Heart left ventricle (tissue), 16 donors: ENCODE data around the gene SMG5. TPM values are rescaled to one million over a fixed set of nuclear protein-coding genes. Genes with fewer than 3 reads are reported as not detected.

Experiments used
- ATAC-seq, 4 donors: fragments of 200-7000 bp; cut with Tn5 transposase; one replicate each; pipeline ENCODE4 v1.9.1; 2020 to 2022; ENCODE audit warnings: moderate library complexity in 4 of 4, mild to moderate bottlenecking in 3 of 4, moderate number of reproducible peaks in 1 of 4
- DNase-seq, 5 donors: peaks; one replicate each; pipeline ENCODE4 v3.0.0-alpha.2; 2020
- H3K27ac ChIP-seq, 12 donors: fragments of 200-600 bp; sonication (generic) in 4 of 12; one replicate each; pipeline versions ENCODE4 v1.5.0 to v1.8.0; 2016 to 2022; ENCODE audit warnings: mild to moderate bottlenecking in 2 of 12
- H3K27me3 ChIP-seq, 9 donors: fragments of 200-600 bp; sonication (generic) in 2 of 9; one replicate each; pipeline versions ENCODE4 v1.5.1 to v1.8.0; 2016 to 2022; ENCODE audit warnings: mild to moderate bottlenecking in 3 of 9
- H3K36me3 ChIP-seq, 9 donors: fragments of 200-600 bp; sonication (generic) in 2 of 9; one replicate each; pipeline versions ENCODE4 v1.5.0 to v1.8.0; 2018 to 2022; ENCODE audit warnings: mild to moderate bottlenecking in 2 of 9
- H3K4me1 ChIP-seq, 12 donors: fragments of 200-600 bp; sonication (generic) in 4 of 12; one replicate each; pipeline versions ENCODE4 v1.5.0 to v1.8.0; 2016 to 2022; ENCODE audit warnings: mild to moderate bottlenecking in 3 of 12
- H3K4me3 ChIP-seq, 12 donors: fragments of 200-600 bp; sonication (generic) in 4 of 12; one replicate each; pipeline versions ENCODE4 v1.5.0 to v1.8.0; 2017 to 2022; ENCODE audit warnings: mild to moderate bottlenecking in 9 of 12, moderate library complexity in 4 of 12
- H3K9me3 ChIP-seq, 12 donors: fragments of 200-600 bp; sonication (generic) in 4 of 12; one replicate each; pipeline versions ENCODE4 v1.5.0 to v1.8.0; 2016 to 2022; ENCODE audit warnings: mild to moderate bottlenecking in 1 of 12
- CTCF ChIP-seq, 12 donors: fragments of 200-600 bp; sonication (generic) in 4 of 12; IDR thresholded peaks; one replicate each; pipeline versions ENCODE4 v1.5.0 to v1.8.0; 2018 to 2022; ENCODE audit warnings: antibody characterized with exemption in 12 of 12, mild to moderate bottlenecking in 5 of 12
- POLR2A ChIP-seq, 2 donors: fragments of 450-650 bp; IDR thresholded peaks; one replicate each; pipeline ENCODE4 v1.6.1; 2017; ENCODE audit warnings: antibody characterized with exemption in 2 of 2, mild to moderate bottlenecking in 2 of 2, moderate library complexity in 2 of 2
- WGBS, 4 donors: extraction: QIAGEN DNeasy Blood & Tissue Kit in 2 of 4; methylation state at CpG; one replicate each; pipeline versions ENCODE4 v1.1.5 to v1.1.7; 2013 to 2018; 5-methylcytosine and 5-hydroxymethylcytosine counted together
- intact Hi-C, 10 donors: fragments of 100-400 bp; cut with DNase I; formaldehyde crosslinking; loops; one replicate each; pipeline versions ENCODE4 v1.11.1 to v1.14.2; 2022
- polyA plus RNA-seq, 2 donors: library from polyadenylated mRNA; stranded (reverse); fragments of 200-250 nt; gene quantifications; one replicate each; pipeline ENCODE4 v1.2.3, GENCODE V29; 2013
- total RNA-seq, 9 donors: library from RNA; depleted of rRNA in 2 of 9; stranded (reverse); fragments of >200 nt in 2 of 9; fragmentation: NEBNext Ultra II Directional in 3 of 9; extraction: Animal tissue kit (Norgen Biotek cat#: 25700) in 3 of 9; gene quantifications; one replicate each; pipeline versions ENCODE4 v1.1.0 to v1.2.4, GENCODE V29; 2016 to 2023
- donor health status: ischemic (EF 13 %, LVEDD 7.1; RV severe dilation, severe dysfunction).
- donor health status: healthy with polysubstance abuse.
- donor health status: DM: no; HTN: yes; CAD: no.
- donor health status: DM: no; HTN: no; CAD: no.
- donor health status: ischemic (EF 25% LVEDD 6.9; RV normal size, moderate dysfunction).
- donor health status: ischemic (EF 25% LVEDD 5.7; RV mildly dilated, moderate dysfunction).
- donor health status: healthy.
- donor health status: DM: yes; HTN: yes; CAD: no.
- donor health status: ischemic (EF 35%, LVEDD 5.7; RV mildly dilated, moderate dysfunction).
- donor health status: nonischemic (EF 11% LVEDD 7.7; RV severe dilation, severe dysfunction).
- donor health status: DM: yes; HTN: yes; CAD: no.
- donor health status: PGD.
- donor health status: ischemic (EF 29% LVEDD 5.4; RV normal size, mild dysfunction).
- donor health status: nonischemic (EF 23%, LVEDD 6.1; RV moderate dilation, normal function).

SMG5 gene
- total and polyA plus RNA-seq, 11 donors = 56.3 to 104 (median 89.4) TPM

- Histone ChIP-seq H3K4me3 (peak overlapping the region; percentile 45 to 84 (median 68)), H3K36me3 (peaks cover 0 to 49% (median 38%) of the 10 kb centered on the region in 9 donors), H3K9me3 (no peaks in the 10 kb centered on the region), H3K27ac (peak overlapping the region; percentile 89 to 99 (median 96)), H3K4me1 (peaks cover 0 to 38% (median 20%) of the 10 kb centered on the region in 12 donors), H3K27me3 (no peaks in the 10 kb centered on the region)
- intact Hi-C loops = loop anchor here in 4 of 10 donors (2.0 to 5.0 kb wide), 4 partner anchors 19 to 66 kb away; partner anchors contain the start of gene SLC25A44 (in 1 of the 4)
- ATAC-seq = no peak
- WGBS, 4 donors = 20 to 28% (median 25%) methylated on average over 11 of the region's 11 CpGs
- DNase-seq = no peak
- no peak for TF ChIP-seq POLR2A (IDR thresholded peaks at IDR 0.05)
- TF ChIP-seq CTCF (IDR thresholded peaks at IDR 0.05) = no peak
Measured at GRCh38 chr1:156213644-156213966, 69.0 kb downstream of the SMG5 start.

- Histone ChIP-seq H3K4me1 (peaks cover 0 to 33% (median 20%) of the 10 kb centered on the region in 12 donors), H3K9me3 (no peaks in the 10 kb centered on the region), H3K27me3 (no peaks in the 10 kb centered on the region), H3K4me3 (peak within 1 kb of the TSS; percentile 45 to 84 (median 68)), H3K36me3 (peaks cover 0 to 55% (median 43%) of the 10 kb centered on the region in 9 donors), H3K27ac (peak within 1 kb of the TSS; percentile 89 to 99 (median 96))
- WGBS, 4 donors = 0 to 1% (median 1%) methylated on average over 50 to 61 of the region's 61 CpGs
- peak in 1 of 2 donors; percentile 82 for TF ChIP-seq POLR2A (IDR thresholded peaks at IDR 0.05)
- TF ChIP-seq CTCF (IDR thresholded peaks at IDR 0.05) = peak in 1 of 12 donors; percentile 18
- DNase-seq (peak; percentile 97 to 99 (median 98)), ATAC-seq (peak; percentile 98 to 99 (median 98))
- intact Hi-C loops = loop anchor here in 4 of 10 donors (2.0 to 5.0 kb wide), 4 partner anchors 18 to 66 kb away; partner anchors contain the start of gene SLC25A44 (in 1 of the 4)
Measured at GRCh38 chr1:156212833-156213643, 69.6 kb downstream of the SMG5 start, which contains the start of gene PMF1. Gene PMF1 (plus strand): TSS chr1:156213007. CDS start chr1:156213016, 9 bp downstream.

- Histone ChIP-seq H3K27ac (peak overlapping the region; percentile 89 to 99 (median 96)), H3K36me3 (peaks cover 0 to 62% (median 49%) of the 10 kb centered on the region in 9 donors), H3K4me3 (peak overlapping the region in 10 of 12 donors; percentile 60 to 84 (median 70)), H3K27me3 (no peaks in the 10 kb centered on the region), H3K9me3 (no peaks in the 10 kb centered on the region), H3K4me1 (peaks cover 0 to 27% (median 16%) of the 10 kb centered on the region in 12 donors)
- DNase-seq (no peak), ATAC-seq (no peak)
- whole genome bisulfite sequencing, 4 donors = 80 to 85% (median 81%) methylated on average over 9 of the region's 9 CpGs
- intact Hi-C loops = loop anchor here in 4 of 10 donors (2.0 to 5.0 kb wide), 4 partner anchors 17 to 65 kb away; partner anchors contain the start of gene SLC25A44 (in 1 of the 4)
- TF ChIP-seq POLR2A (IDR thresholded peaks at IDR 0.05) (no peak), CTCF (IDR thresholded peaks at IDR 0.05) (no peak)
Measured at GRCh38 chr1:156212130-156212529, 70.5 kb downstream of the SMG5 start.

GRCh38 chr1:156211243-156211642, 71.4 kb downstream of the SMG5 start:
- no peak overlapping the region for H3K4me3 ChIP-seq
- H3K36me3 ChIP-seq = peaks cover 0 to 70% (median 56%) of the 10 kb centered on the region in 9 donors
- H3K27ac ChIP-seq = no peak overlapping the region
- peaks cover 0 to 27% (median 15%) of the 10 kb centered on the region in 12 donors for H3K4me1 ChIP-seq
- DNase-seq = no peak
- no peaks in the 10 kb centered on the region for H3K9me3 ChIP-seq
- no peak for ATAC-seq
- TF ChIP-seq CTCF (IDR thresholded peaks at IDR 0.05) = no peak
- no peak for TF ChIP-seq POLR2A (IDR thresholded peaks at IDR 0.05)
- 95 to 100% (median 96%) methylated on average over 3 of the region's 3 CpGs for WGBS, 4 donors
- intact Hi-C loops = loop anchor here in 4 of 10 donors (5.0 kb wide), 3 partner anchors 49 to 64 kb away; no protein-coding TSS in a partner anchor
- no peaks in the 10 kb centered on the region for H3K27me3 ChIP-seq
